Type B pancreatic cell (in vitro differentiated cells): Measurements from ENCODE around the gene ZNF3. TPM values are rescaled to one million over a fixed set of nuclear protein-coding genes. Genes with fewer than 3 reads are reported as not detected.

Source experiments
- DNase-seq: peaks from one replicate; pipeline ENCODE4 v3.0.0; 2021; ENCODE audit warnings: mixed read lengths; ENCODE audit not compliant: unreplicated experiment; ENCODE audit errors: extremely low spot score
- H3K27ac Mint-ChIP-seq: 2 replicates; pipeline ENCODE4 v1.8.0; 2021; ENCODE audit warnings: mild to moderate bottlenecking, mixed read lengths
- H3K27me3 Mint-ChIP-seq: 2 replicates; pipeline ENCODE4 v1.8.0; 2021; ENCODE audit warnings: mixed read lengths
- H3K36me3 Mint-ChIP-seq: 2 replicates; pipeline ENCODE4 v1.8.0; 2021; ENCODE audit warnings: mixed read lengths
- H3K4me1 Mint-ChIP-seq: one replicate; pipeline ENCODE4 v1.8.0; 2021; ENCODE audit warnings: mixed read lengths; ENCODE audit not compliant: unreplicated experiment
- H3K4me3 Mint-ChIP-seq: 2 replicates; pipeline ENCODE4 v1.8.0; 2021; ENCODE audit warnings: mild to moderate bottlenecking, mixed read lengths
- H3K9me3 Mint-ChIP-seq: 2 replicates; pipeline ENCODE4 v1.8.0; 2021; ENCODE audit warnings: mixed read lengths
- microRNA-seq: library from miRNA; unstranded; fragments of <30 nt; microRNA quantifications from one replicate; pipeline ENCODE4, GENCODE V29; 2020
- total RNA-seq: library from RNA; stranded (reverse); gene quantifications from 2 replicates; pipeline ENCODE4 v1.2.1, GENCODE V29; 2021; ENCODE audit warnings: low replicate concordance
- TF ChIP-seq, protein P1 (sequence below): fragments of 200-600 bp; sonication (generic); conservative IDR thresholded peaks from 2 replicates; pipeline ENCODE4 v1.5.0; 2021; ENCODE audit warnings: antibody characterized with exemption, mild to moderate bottlenecking

ZNF3 gene
- total RNA-seq, 1 donor from 2014 or later = 66.6 TPM

- H3K27me3 Mint-ChIP-seq = no peaks in the 10 kb centered on the region
- peaks cover 7% of the 10 kb centered on the region for H3K4me1 Mint-ChIP-seq
- H3K36me3 Mint-ChIP-seq = peaks cover 46% of the 10 kb centered on the region
- H3K27ac Mint-ChIP-seq = no peak overlapping the region
- H3K4me3 Mint-ChIP-seq = no peak overlapping the region
- no peak for DNase-seq
- no peaks in the 10 kb centered on the region for H3K9me3 Mint-ChIP-seq
- TF ChIP-seq, protein P1, sequence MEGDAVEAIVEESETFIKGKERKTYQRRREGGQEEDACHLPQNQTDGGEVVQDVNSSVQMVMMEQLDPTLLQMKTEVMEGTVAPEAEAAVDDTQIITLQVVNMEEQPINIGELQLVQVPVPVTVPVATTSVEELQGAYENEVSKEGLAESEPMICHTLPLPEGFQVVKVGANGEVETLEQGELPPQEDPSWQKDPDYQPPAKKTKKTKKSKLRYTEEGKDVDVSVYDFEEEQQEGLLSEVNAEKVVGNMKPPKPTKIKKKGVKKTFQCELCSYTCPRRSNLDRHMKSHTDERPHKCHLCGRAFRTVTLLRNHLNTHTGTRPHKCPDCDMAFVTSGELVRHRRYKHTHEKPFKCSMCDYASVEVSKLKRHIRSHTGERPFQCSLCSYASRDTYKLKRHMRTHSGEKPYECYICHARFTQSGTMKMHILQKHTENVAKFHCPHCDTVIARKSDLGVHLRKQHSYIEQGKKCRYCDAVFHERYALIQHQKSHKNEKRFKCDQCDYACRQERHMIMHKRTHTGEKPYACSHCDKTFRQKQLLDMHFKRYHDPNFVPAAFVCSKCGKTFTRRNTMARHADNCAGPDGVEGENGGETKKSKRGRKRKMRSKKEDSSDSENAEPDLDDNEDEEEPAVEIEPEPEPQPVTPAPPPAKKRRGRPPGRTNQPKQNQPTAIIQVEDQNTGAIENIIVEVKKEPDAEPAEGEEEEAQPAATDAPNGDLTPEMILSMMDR = no peak
Measured at GRCh38 chr7:100027197-100027596, 54.3 kb downstream of the ZNF3 start.

DNA sequence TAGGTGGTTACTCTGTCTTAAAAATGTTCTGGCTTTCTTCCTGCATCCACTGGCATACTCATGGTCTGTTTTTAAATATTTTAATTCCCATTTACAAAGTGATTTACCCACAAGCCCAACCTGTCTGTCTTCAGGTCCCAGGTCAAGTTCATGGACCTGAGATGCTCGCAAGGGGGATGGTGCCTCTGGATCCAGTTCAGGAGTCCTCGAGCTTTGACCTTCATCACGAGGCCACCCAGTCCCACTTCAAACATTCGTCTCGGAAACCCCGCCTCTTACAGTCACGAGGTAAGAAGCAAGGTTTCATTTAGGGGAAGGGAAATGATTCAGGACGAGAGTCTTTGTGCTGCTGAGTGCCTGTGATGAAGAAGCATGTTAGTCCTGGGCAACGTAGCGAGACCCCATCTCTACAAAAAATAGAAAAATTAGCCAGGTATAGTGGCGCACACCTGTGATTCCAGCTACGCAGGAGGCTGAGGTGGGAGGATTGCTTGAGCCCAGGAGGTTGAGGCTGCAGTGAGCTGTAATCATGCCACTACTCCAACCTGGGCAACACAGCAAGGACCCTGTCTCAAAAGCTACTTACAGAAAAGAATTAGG, 57.4 kb downstream of the ZNF3 start:
- TF ChIP-seq, protein P1 = no peak
- H3K4me3 Mint-ChIP-seq = no peak overlapping the region
- no peaks in the 10 kb centered on the region for H3K27me3 Mint-ChIP-seq
- H3K4me1 Mint-ChIP-seq = peaks cover 19% of the 10 kb centered on the region
- no peaks in the 10 kb centered on the region for H3K9me3 Mint-ChIP-seq
- peaks cover 31% of the 10 kb centered on the region for H3K36me3 Mint-ChIP-seq
- no peak for DNase-seq
- H3K27ac Mint-ChIP-seq = no peak overlapping the region

- Mint-ChIP-seq H3K4me3 (no peak overlapping the region), H3K36me3 (peaks cover 30% of the 10 kb centered on the region), H3K27me3 (no peaks in the 10 kb centered on the region), H3K4me1 (peaks cover 19% of the 10 kb centered on the region), H3K27ac (peak overlapping the region; percentile 86), H3K9me3 (no peaks in the 10 kb centered on the region)
- TF ChIP-seq, protein P1 = no peak
- no peak for DNase-seq
Measured at GRCh38 chr7:100023526-100023925, 58.0 kb downstream of the ZNF3 start.

DNA sequence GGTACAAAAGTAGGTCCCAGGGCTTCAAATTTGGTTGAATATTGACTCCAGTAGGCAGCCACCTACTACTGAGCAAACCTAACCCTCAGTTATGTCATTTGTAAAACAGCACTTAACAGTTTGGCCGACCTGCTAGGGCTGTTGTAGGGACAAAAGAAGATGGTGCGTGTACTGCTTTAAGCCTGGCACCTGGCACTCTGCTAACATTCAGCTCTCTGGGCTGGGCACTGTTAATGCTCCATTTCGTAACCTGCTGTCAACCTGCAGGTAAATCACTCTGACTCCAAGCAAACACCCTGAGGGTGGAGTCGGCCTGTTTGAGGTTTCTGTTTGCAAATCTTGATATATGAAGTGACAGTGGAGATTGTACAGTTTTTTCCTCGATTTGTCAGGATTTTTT, 58.9 kb downstream of the ZNF3 start:
- no peak for DNase-seq
- Mint-ChIP-seq H3K27ac (peak overlapping the region; percentile 86), H3K4me1 (peaks cover 24% of the 10 kb centered on the region), H3K9me3 (no peaks in the 10 kb centered on the region), H3K36me3 (peaks cover 30% of the 10 kb centered on the region), H3K27me3 (no peaks in the 10 kb centered on the region), H3K4me3 (peak overlapping the region; percentile 75)
- TF ChIP-seq, protein P1 = no peak

DNA sequence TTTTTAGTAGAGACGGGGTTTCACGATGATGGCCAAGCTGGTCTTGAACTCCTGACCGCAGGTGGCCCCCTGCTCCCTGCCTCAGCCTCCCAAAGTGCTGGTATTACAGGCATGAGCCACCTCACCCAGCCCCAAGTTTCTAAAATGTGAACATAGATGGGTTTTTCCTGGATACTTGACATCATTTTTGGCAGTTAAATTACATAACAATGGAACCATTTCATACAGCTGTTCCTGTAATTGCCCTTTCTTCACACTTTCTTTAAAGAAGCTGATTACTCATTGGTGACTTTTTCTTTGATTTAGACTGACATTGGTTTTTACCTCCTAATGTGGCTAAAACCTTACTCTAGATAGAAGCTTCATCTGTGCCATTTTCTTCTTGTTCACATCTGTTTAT, 60.2 kb downstream of the ZNF3 start:
- Mint-ChIP-seq H3K4me1 (peaks cover 30% of the 10 kb centered on the region), H3K27ac (peak overlapping the region; percentile 86), H3K4me3 (no peak overlapping the region), H3K36me3 (peaks cover 30% of the 10 kb centered on the region), H3K9me3 (no peaks in the 10 kb centered on the region), H3K27me3 (no peaks in the 10 kb centered on the region)
- TF ChIP-seq, protein P1 = no peak
- no peak for DNase-seq

Small RNA genes lying within 50 kb of the gene (microRNA-seq; reads per million reads assigned to microRNA genes)
- 6,003 reads per million, percentile 93 among the genes with 10 or more reads in this experiment for gene MIR106B
- 785 reads per million, percentile 81 among the genes with 10 or more reads in this experiment for gene MIR25
- gene MIR93 = 9,168 reads per million, percentile 95 among the genes with 10 or more reads in this experiment

Other genes starting within 250 kb of the ZNF3 start
- gene OR2AE1, start 204.7 kb downstream of the ZNF3 start, total RNA-seq = not detected in 2 replicates
- gene TRIM4, start 162.2 kb downstream of the ZNF3 start, total RNA-seq = 13.0 and 15.8 TPM in 2 replicates
- gene GJC3, start 152.1 kb downstream of the ZNF3 start, total RNA-seq = not detected in 2 replicates
- 0.50 and 0.60 TPM in 2 replicates for gene AZGP1, start 105.7 kb downstream of the ZNF3 start, total RNA-seq
- gene ZKSCAN1, start 66.1 kb downstream of the ZNF3 start, total RNA-seq = 157 and 170 TPM in 2 replicates
- gene ZSCAN21, start 31.9 kb downstream of the ZNF3 start, total RNA-seq = 11.9 and 16.4 TPM in 2 replicates
- 87.0 and 120 TPM in 2 replicates for gene COPS6, start 7.2 kb upstream of the ZNF3 start, total RNA-seq
- gene MCM7, start 19.7 kb upstream of the ZNF3 start, total RNA-seq = 121 and 244 TPM in 2 replicates
- gene AP4M1, start 19.9 kb upstream of the ZNF3 start, total RNA-seq = 25.7 and 28.5 TPM in 2 replicates
- gene TAF6, start 37.6 kb upstream of the ZNF3 start, total RNA-seq = 50.9 and 77.7 TPM in 2 replicates
- 7.2 and 36.0 TPM in 2 replicates for gene CNPY4, start 37.9 kb upstream of the ZNF3 start, total RNA-seq
- gene MBLAC1, start 45.2 kb upstream of the ZNF3 start, total RNA-seq = 2.7 and 2.8 TPM in 2 replicates
- gene LAMTOR4, start 67.2 kb upstream of the ZNF3 start, total RNA-seq = 96.7 and 109 TPM in 2 replicates
- gene TRAPPC14, start 77.0 kb upstream of the ZNF3 start, total RNA-seq = 21.3 and 35.2 TPM in 2 replicates
- gene GAL3ST4, start 86.9 kb upstream of the ZNF3 start, total RNA-seq = 7.2 and 7.4 TPM in 2 replicates
- gene GPC2, start 95.7 kb upstream of the ZNF3 start, total RNA-seq = 20.6 and 53.3 TPM in 2 replicates
- gene STAG3, start 96.2 kb upstream of the ZNF3 start, total RNA-seq = 1.6 and 1.7 TPM in 2 replicates
- gene PVRIG, start 138.2 kb upstream of the ZNF3 start, total RNA-seq = not detected in 2 replicates
- gene SPDYE3, start 226.0 kb upstream of the ZNF3 start, total RNA-seq = not detected in 2 replicates